H9 (cell line): ENCODE measurements around the gene FAM241A. TPM values are rescaled to one million over a fixed set of nuclear protein-coding genes. Genes with fewer than 3 reads are reported as not detected.

Source experiments
- DNase-seq: peaks from one replicate; pipeline ENCODE4 v3.0.0-alpha.2; 2017
- H2AFZ ChIP-seq: one replicate; pipeline ENCODE4 v1.6.1; 2013; ENCODE audit warnings: mild to moderate bottlenecking, low read length, control low read depth, moderate library complexity
- H2AK5ac ChIP-seq: 2 replicates; pipeline ENCODE4 v1.6.1; 2013; ENCODE audit warnings: low read length, control low read depth, mixed read lengths; ENCODE audit not compliant: insufficient read length
- H2BK120ac ChIP-seq: one replicate; pipeline ENCODE4 v1.6.1; 2013; ENCODE audit warnings: low read depth, mild to moderate bottlenecking, low read length, control low read depth, inconsistent platforms; ENCODE audit not compliant: poor library complexity, severe bottlenecking
- H2BK12ac ChIP-seq: 2 replicates; pipeline ENCODE4 v1.6.1; 2013; ENCODE audit warnings: low read length, control low read depth, mixed read lengths, low read depth; ENCODE audit not compliant: insufficient read length
- H2BK15ac ChIP-seq: 2 replicates; pipeline ENCODE4 v1.6.1; 2013; ENCODE audit warnings: low read depth, low read length, control low read depth
- H2BK20ac ChIP-seq: one replicate; pipeline ENCODE4 v1.6.1; 2013; ENCODE audit warnings: low read depth, mild to moderate bottlenecking, low read length, control low read depth, inconsistent platforms; ENCODE audit not compliant: poor library complexity, severe bottlenecking
- H2BK5ac ChIP-seq: 2 replicates; pipeline ENCODE4 v1.6.1; 2013; ENCODE audit warnings: low read length, control low read depth, mixed read lengths; ENCODE audit not compliant: insufficient read length
- H3K14ac ChIP-seq: 2 replicates; pipeline ENCODE4 v1.6.1; 2013; ENCODE audit warnings: low read length, control low read depth; ENCODE audit not compliant: insufficient read depth
- H3K18ac ChIP-seq: 2 replicates; pipeline ENCODE4 v1.6.1; 2013; ENCODE audit warnings: low read depth, mild to moderate bottlenecking, mixed read lengths, low read length, control low read depth; ENCODE audit not compliant: insufficient read length
- H3K23ac ChIP-seq: 2 replicates; pipeline ENCODE4 v1.6.1; 2013; ENCODE audit warnings: low read length, control low read depth, mixed read lengths, low read depth; ENCODE audit not compliant: insufficient read length
- H3K23me2 ChIP-seq: 2 replicates; pipeline ENCODE4 v1.6.1; 2013; ENCODE audit warnings: low read depth, mild to moderate bottlenecking, mixed read lengths, low read length, control low read depth; ENCODE audit not compliant: insufficient read length, poor library complexity, severe bottlenecking
- H3K27ac ChIP-seq: 2 replicates; pipeline ENCODE4 v1.5.1; 2013; ENCODE audit warnings: low read length, control low read depth, mixed read lengths, low read depth; ENCODE audit not compliant: insufficient read length
- H3K27me3 ChIP-seq: 2 replicates; pipeline ENCODE4 v1.6.1; 2013; ENCODE audit warnings: low read length, control low read depth, inconsistent platforms; ENCODE audit not compliant: insufficient read depth
- H3K4ac ChIP-seq: 2 replicates; pipeline ENCODE4 v1.6.1; 2013; ENCODE audit warnings: low read depth, mild to moderate bottlenecking, control low read depth, inconsistent platforms, low read length, moderate library complexity
- H3K4me1 ChIP-seq: 2 replicates; pipeline ENCODE4 v1.6.1; 2013; ENCODE audit warnings: low read length, control low read depth, inconsistent platforms; ENCODE audit not compliant: insufficient read depth
- H3K4me2 ChIP-seq: 2 replicates; pipeline ENCODE4 v1.6.1; 2013; ENCODE audit warnings: low read length, control low read depth, mixed read lengths; ENCODE audit not compliant: insufficient read length, insufficient read depth
- H3K56ac ChIP-seq: 2 replicates; pipeline ENCODE4 v1.6.1; 2013; ENCODE audit warnings: low read depth, mild to moderate bottlenecking, mixed read lengths, low read length, control low read depth; ENCODE audit not compliant: insufficient read length
- H3K79me1 ChIP-seq: 2 replicates; pipeline ENCODE4 v1.6.1; 2013; ENCODE audit warnings: low read depth, mild to moderate bottlenecking, moderate library complexity, low read length, control low read depth, inconsistent platforms; ENCODE audit not compliant: insufficient read depth, poor library complexity, severe bottlenecking
- H3K79me2 ChIP-seq: 2 replicates; pipeline ENCODE4 v1.6.1; 2013; ENCODE audit warnings: low read length, control low read depth, inconsistent platforms; ENCODE audit not compliant: insufficient read depth
- H3K9ac ChIP-seq: 2 replicates; pipeline ENCODE4 v1.6.1; 2013; ENCODE audit warnings: low read length, control low read depth, mixed read lengths; ENCODE audit not compliant: insufficient read length; ENCODE audit errors: extremely low read depth
- H3K9me3 ChIP-seq: one replicate; pipeline ENCODE4 v1.6.1; 2013; ENCODE audit warnings: low read depth, low read length, inconsistent platforms; ENCODE audit not compliant: control insufficient read depth
- H3T11ph ChIP-seq: one replicate; pipeline ENCODE4 v1.6.1; 2013; ENCODE audit warnings: mild to moderate bottlenecking, low read length, control low read depth, inconsistent platforms
- H4K20me1 ChIP-seq: one replicate; pipeline ENCODE4 v1.6.1; 2013; ENCODE audit not compliant: control insufficient read depth, insufficient read length, insufficient read depth
- H4K5ac ChIP-seq: 2 replicates; pipeline ENCODE4 v1.6.1; 2013; ENCODE audit warnings: low read depth, mild to moderate bottlenecking, mixed read lengths, low read length, control low read depth; ENCODE audit not compliant: insufficient read length
- H4K8ac ChIP-seq: replicated peaks from 2 replicates; pipeline ENCODE4 v1.6.1; 2013; ENCODE audit warnings: low read length, control low read depth, mixed read lengths, low read depth; ENCODE audit not compliant: insufficient read length
- H4K91ac ChIP-seq: 2 replicates; pipeline ENCODE4 v1.6.1; 2013; ENCODE audit warnings: low read depth, mild to moderate bottlenecking, moderate library complexity, mixed read lengths, low read length, control low read depth; ENCODE audit not compliant: insufficient read length
- H3K27ac Mint-ChIP-seq, 3 experiments: 2 replicates in 2 of 3; 3 replicates in 1 of 3; pipeline ENCODE4 v1.8.0; 2020 to 2021; ENCODE audit warnings: mixed read lengths in 3 of 3, mild to moderate bottlenecking in 1 of 3, moderate library complexity in 1 of 3
- H3K27me3 Mint-ChIP-seq: 2 replicates; pipeline ENCODE4 v1.8.0; 2021; ENCODE audit warnings: low read depth, mild to moderate bottlenecking, moderate library complexity, mixed read lengths
- H3K36me3 Mint-ChIP-seq, 3 experiments: 2 replicates in 2 of 3; 3 replicates in 1 of 3; pipeline ENCODE4 v1.8.0; 2020 to 2021; ENCODE audit warnings: low read depth in 3 of 3, mixed read lengths in 3 of 3; ENCODE audit not compliant: insufficient read depth in 1 of 3
- H3K4me1 Mint-ChIP-seq, 2 experiments: 2 replicates each; pipeline ENCODE4 v1.8.0; 2020; ENCODE audit warnings: mixed read lengths in 2 of 2
- H3K4me3 Mint-ChIP-seq, 2 experiments: 2 replicates in 1 of 2; 3 replicates in 1 of 2; pipeline ENCODE4 v1.8.0; 2020 to 2021; ENCODE audit warnings: mild to moderate bottlenecking in 2 of 2, mixed read lengths in 2 of 2, moderate library complexity in 1 of 2
- H3K9me3 Mint-ChIP-seq, 2 experiments: 2 replicates in 1 of 2; 3 replicates in 1 of 2; pipeline ENCODE4 v1.8.0; 2020; ENCODE audit warnings: mild to moderate bottlenecking in 2 of 2, mixed read lengths in 2 of 2, moderate library complexity in 1 of 2
- WGBS: extraction: QIAGEN DNeasy Blood & Tissue Kit; methylation state at CpG from one replicate; pipeline ENCODE4 v1.1.7; 2013; ENCODE audit warnings: missing lambda C conversion rate, low lambda C conversion rate, mixed read lengths; ENCODE audit not compliant: insufficient read length; ENCODE audit errors: extremely low coverage; 5-methylcytosine and 5-hydroxymethylcytosine counted together
- total RNA-seq: library from RNA; stranded (reverse); gene quantifications from 2 replicates; pipeline ENCODE4 v1.2.1, GENCODE V29; 2021
- TF ChIP-seq, protein P1 (sequence below): fragments of 200-600 bp; sonication (generic); conservative IDR thresholded peaks from 3 replicates; pipeline ENCODE4 v1.8.0; 2021; ENCODE audit warnings: antibody characterized with exemption, mild to moderate bottlenecking

Gene FAM241A
- total RNA-seq, 1 experiment from 2014 or later = 0.13 TPM

GRCh38 chr4:112201915-112202505 is 56.8 kb downstream of the FAM241A start:
- Mint-ChIP-seq H3K27ac (peak overlapping the region in 1 of 3 experiments; percentile 78; a peak in 1 of 7 replicates), H3K9me3 (no peaks in the 10 kb centered on the region), H3K36me3 (no peaks in the 10 kb centered on the region), H3K4me1 (peaks cover 8% of the 10 kb centered on the region in 2 experiments), H3K27me3 (no peaks in the 10 kb centered on the region), H3K4me3 (no peak overlapping the region)
- no peak overlapping the region for H2BK12ac ChIP-seq
- H3K79me2 ChIP-seq = no peaks in the 10 kb centered on the region
- no peak for DNase-seq
- H3K18ac ChIP-seq = no peak overlapping the region
- H3K27ac ChIP-seq = no peak overlapping the region
- peak overlapping the region; percentile 36 for H2AFZ ChIP-seq
- H3K79me1 ChIP-seq = no peaks in the 10 kb centered on the region
- no peaks in the 10 kb centered on the region for H3K9me3 ChIP-seq
- H4K8ac ChIP-seq = no peak overlapping the region
- H3K4ac ChIP-seq = no peak overlapping the region
- no peak overlapping the region for H3K4me2 ChIP-seq
- H3K27me3 ChIP-seq = no peaks in the 10 kb centered on the region
- TF ChIP-seq, protein P1, sequence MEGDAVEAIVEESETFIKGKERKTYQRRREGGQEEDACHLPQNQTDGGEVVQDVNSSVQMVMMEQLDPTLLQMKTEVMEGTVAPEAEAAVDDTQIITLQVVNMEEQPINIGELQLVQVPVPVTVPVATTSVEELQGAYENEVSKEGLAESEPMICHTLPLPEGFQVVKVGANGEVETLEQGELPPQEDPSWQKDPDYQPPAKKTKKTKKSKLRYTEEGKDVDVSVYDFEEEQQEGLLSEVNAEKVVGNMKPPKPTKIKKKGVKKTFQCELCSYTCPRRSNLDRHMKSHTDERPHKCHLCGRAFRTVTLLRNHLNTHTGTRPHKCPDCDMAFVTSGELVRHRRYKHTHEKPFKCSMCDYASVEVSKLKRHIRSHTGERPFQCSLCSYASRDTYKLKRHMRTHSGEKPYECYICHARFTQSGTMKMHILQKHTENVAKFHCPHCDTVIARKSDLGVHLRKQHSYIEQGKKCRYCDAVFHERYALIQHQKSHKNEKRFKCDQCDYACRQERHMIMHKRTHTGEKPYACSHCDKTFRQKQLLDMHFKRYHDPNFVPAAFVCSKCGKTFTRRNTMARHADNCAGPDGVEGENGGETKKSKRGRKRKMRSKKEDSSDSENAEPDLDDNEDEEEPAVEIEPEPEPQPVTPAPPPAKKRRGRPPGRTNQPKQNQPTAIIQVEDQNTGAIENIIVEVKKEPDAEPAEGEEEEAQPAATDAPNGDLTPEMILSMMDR = no peak
- H2BK5ac ChIP-seq = no peak overlapping the region
- no peak overlapping the region for H2AK5ac ChIP-seq
- H4K91ac ChIP-seq = no peak overlapping the region
- no peak overlapping the region for H3K9ac ChIP-seq
- H4K5ac ChIP-seq = no peak overlapping the region
- peaks cover 4% of the 10 kb centered on the region; the same call in 1 of the 2 replicates for H3K4me1 ChIP-seq
- no peak overlapping the region for H2BK120ac ChIP-seq
- no peaks in the 10 kb centered on the region for H4K20me1 ChIP-seq
- no peak overlapping the region for H3K56ac ChIP-seq
- no peaks in the 10 kb centered on the region for H3K23me2 ChIP-seq
- no peak overlapping the region for H3K14ac ChIP-seq
- H3K23ac ChIP-seq = no peak overlapping the region
- H3T11ph ChIP-seq = no peak overlapping the region
- no CpG with 5 or more reads among the region's 4 CpGs for WGBS
- no peak overlapping the region for H2BK20ac ChIP-seq
- no peak overlapping the region for H2BK15ac ChIP-seq
